PC-9 (cell line): ENCODE results near the gene MAP2K2. TPM values are rescaled to one million over a fixed set of nuclear protein-coding genes. Genes with fewer than 3 reads are reported as not detected.

Source experiments
- BruUV-seq: library from RNA; stranded (reverse); fragments of 400-500 nt; replicated peaks from 2 replicates; lab custom pipeline; 2021; lab: Mats Ljungman, UMichigan
- CTCF ChIA-PET: fragments of 300-600 bp; sonication (Branson Sonifier 250); formaldehyde crosslinking; loops from one replicate; lab custom pipeline; 2022; ENCODE audit warnings: antibody characterized with exemption; lab: Charles Lee
- POLR2A ChIA-PET: fragments of 300-600 bp; sonication (Branson Sonifier 250); formaldehyde crosslinking; loops from one replicate; lab custom pipeline; 2022; ENCODE audit warnings: antibody characterized with exemption; ENCODE audit not compliant: unreplicated experiment; lab: Charles Lee
- DNase-seq, 2 experiments: peaks; one replicate each; pipeline versions ENCODE4 v3.0.0 to v3.0.0-alpha.2; 2015 to 2022; ENCODE audit warnings: mixed read lengths in 1 of 2
- H2AFZ ChIP-seq: fragments of 200-600 bp; sonication (generic); 2 replicates; pipeline ENCODE4 v1.8.1; 2017; ENCODE audit warnings: antibody characterized with exemption
- H3F3A ChIP-seq: fragments of 200-600 bp; sonication (generic); 2 replicates; pipeline ENCODE4 v1.8.1; 2017; ENCODE audit warnings: antibody characterized with exemption, mild to moderate bottlenecking, low read depth; ENCODE audit not compliant: insufficient read depth
- H3K27ac ChIP-seq: fragments of 200-600 bp; sonication (generic); 2 replicates; pipeline ENCODE4 v1.6.1; 2016; ENCODE audit warnings: mixed run types
- H3K27me3 ChIP-seq: fragments of 200-600 bp; sonication (generic); 2 replicates; pipeline ENCODE4 v1.6.1; 2016; ENCODE audit warnings: low read depth, mixed run types; ENCODE audit not compliant: insufficient read depth
- H3K36me3 ChIP-seq: fragments of 200-600 bp; sonication (generic); 2 replicates; pipeline ENCODE4 v1.6.1; 2016; ENCODE audit warnings: low read depth, mixed run types
- H3K4me1 ChIP-seq: fragments of 200-600 bp; sonication (generic); replicated peaks from 2 replicates; pipeline ENCODE4 v1.6.1; 2016; ENCODE audit warnings: mixed run types; ENCODE audit not compliant: insufficient read depth
- H3K4me2 ChIP-seq: fragments of 200-600 bp; sonication (generic); 2 replicates; pipeline ENCODE4 v1.6.1; 2017; ENCODE audit warnings: mixed run types
- H3K4me3 ChIP-seq: fragments of 200-600 bp; sonication (generic); 2 replicates; pipeline ENCODE4 v1.6.1; 2016; ENCODE audit warnings: mixed run types
- H3K79me2 ChIP-seq: fragments of 200-600 bp; sonication (generic); 2 replicates; pipeline ENCODE4 v1.6.1; 2017; ENCODE audit warnings: low read depth, mixed run types
- H3K9me2 ChIP-seq: fragments of 200-600 bp; sonication (generic); 2 replicates; pipeline ENCODE4 v1.8.1; 2017; ENCODE audit warnings: mild to moderate bottlenecking; ENCODE audit not compliant: insufficient read depth
- H3K9me3 ChIP-seq: fragments of 200-600 bp; sonication (generic); 2 replicates; pipeline ENCODE4 v1.8.1; 2016; ENCODE audit warnings: low read depth; ENCODE audit not compliant: insufficient read depth
- H4K20me1 ChIP-seq: fragments of 200-600 bp; sonication (generic); 2 replicates; pipeline ENCODE4 v1.8.1; 2017; ENCODE audit not compliant: insufficient read depth
- EZH2 ChIP-seq: fragments of 200-600 bp; sonication (generic); IDR thresholded peaks from 2 replicates; pipeline ENCODE4 v1.8.0; 2017; ENCODE audit warnings: antibody characterized with exemption, low read depth
- intact Hi-C: fragments of 100-400 bp; cut with micrococcal nuclease; formaldehyde crosslinking; loops from one replicate; pipeline ENCODE4 v1.10.0; 2022; ENCODE audit not compliant: unreplicated experiment
- total RNA-seq: library from RNA; stranded (reverse); gene quantifications from 2 replicates; pipeline ENCODE4 v1.2.3, GENCODE V29; 2021
- TF ChIP-seq, protein P1 (sequence below): fragments of 200-600 bp; sonication (generic); conservative IDR thresholded peaks from 2 replicates; pipeline ENCODE4 v1.6.1; 2017; ENCODE audit warnings: mixed run types, antibody characterized with exemption, mild to moderate bottlenecking, moderate library complexity

Gene MAP2K2
- total RNA-seq, 1 experiment from 2014 or later: 160 TPM

DNA sequence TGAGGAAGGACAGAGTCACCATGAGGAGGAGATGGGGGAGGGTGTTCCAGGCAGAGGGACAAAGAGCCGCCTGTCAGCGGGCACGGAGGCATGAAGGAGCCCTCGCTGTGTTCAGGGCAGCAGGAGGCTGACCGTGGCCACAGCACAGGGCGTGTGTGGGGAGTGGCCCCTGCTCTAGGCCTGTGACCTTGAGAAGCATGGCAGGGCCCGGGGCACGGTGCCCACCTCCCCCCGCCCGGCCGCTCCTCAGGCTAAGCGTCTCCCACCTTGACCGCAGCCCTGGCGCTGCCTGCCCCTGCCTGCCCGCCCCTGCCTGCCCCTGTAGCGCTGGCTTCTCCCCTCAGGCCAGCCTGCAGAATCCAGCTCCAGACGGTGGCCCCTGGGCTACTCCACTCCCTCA lies 11.6 kb downstream of the MAP2K2 start:
- BruUV-seq: no TSS peak
- Histone ChIP-seq H3K27ac (no peak overlapping the region), H3K79me2 (0 out of 2 replicates have a peak, but pooled peaks cover 2% of the 10 kb centered on the region), H3K4me1 (no peaks in the 10 kb centered on the region), H3K4me3 (no peak overlapping the region), H3K9me3 (no peaks in the 10 kb centered on the region), H3K36me3 (no peaks in the 10 kb centered on the region), H2AFZ (no peak overlapping the region), H3K4me2 (no peak overlapping the region), H3K9me2 (no peaks in the 10 kb centered on the region), H3F3A (no peaks in the 10 kb centered on the region), H3K27me3 (no peaks in the 10 kb centered on the region), H4K20me1 (no peaks in the 10 kb centered on the region)
- ChIA-PET CTCF (no interaction called here), POLR2A (no interaction called here)
- TF ChIP-seq, protein P1, sequence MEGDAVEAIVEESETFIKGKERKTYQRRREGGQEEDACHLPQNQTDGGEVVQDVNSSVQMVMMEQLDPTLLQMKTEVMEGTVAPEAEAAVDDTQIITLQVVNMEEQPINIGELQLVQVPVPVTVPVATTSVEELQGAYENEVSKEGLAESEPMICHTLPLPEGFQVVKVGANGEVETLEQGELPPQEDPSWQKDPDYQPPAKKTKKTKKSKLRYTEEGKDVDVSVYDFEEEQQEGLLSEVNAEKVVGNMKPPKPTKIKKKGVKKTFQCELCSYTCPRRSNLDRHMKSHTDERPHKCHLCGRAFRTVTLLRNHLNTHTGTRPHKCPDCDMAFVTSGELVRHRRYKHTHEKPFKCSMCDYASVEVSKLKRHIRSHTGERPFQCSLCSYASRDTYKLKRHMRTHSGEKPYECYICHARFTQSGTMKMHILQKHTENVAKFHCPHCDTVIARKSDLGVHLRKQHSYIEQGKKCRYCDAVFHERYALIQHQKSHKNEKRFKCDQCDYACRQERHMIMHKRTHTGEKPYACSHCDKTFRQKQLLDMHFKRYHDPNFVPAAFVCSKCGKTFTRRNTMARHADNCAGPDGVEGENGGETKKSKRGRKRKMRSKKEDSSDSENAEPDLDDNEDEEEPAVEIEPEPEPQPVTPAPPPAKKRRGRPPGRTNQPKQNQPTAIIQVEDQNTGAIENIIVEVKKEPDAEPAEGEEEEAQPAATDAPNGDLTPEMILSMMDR: no peak
- TF ChIP-seq EZH2: no peak
- intact Hi-C loops: no loop called here
- DNase-seq: no peak

DNA sequence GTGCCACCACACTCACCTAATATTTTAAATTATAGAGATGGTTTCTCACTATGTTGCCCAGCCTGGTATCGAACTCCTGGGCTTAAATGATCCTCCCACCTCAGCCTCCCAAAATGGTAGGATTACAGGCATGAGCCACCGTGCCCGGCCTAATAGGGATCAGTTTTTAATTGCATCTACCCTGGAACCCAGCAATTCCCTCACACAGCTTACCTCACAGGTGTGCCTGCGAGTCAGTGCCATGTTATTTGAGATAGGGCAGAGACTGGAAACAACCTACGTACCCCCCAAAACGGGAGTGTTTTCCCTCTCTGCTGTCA lies 14.3 kb downstream of the MAP2K2 start:
- no peak for TF ChIP-seq EZH2
- TF ChIP-seq, protein P1: no peak
- Histone ChIP-seq H3K4me1 (no peaks in the 10 kb centered on the region), H3K9me2 (no peaks in the 10 kb centered on the region), H4K20me1 (no peaks in the 10 kb centered on the region; the same call in 1 of the 2 replicates), H2AFZ (no peak overlapping the region), H3K27ac (no peak overlapping the region), H3K4me2 (no peak overlapping the region), H3K79me2 (no peaks in the 10 kb centered on the region), H3K9me3 (no peaks in the 10 kb centered on the region), H3F3A (no peaks in the 10 kb centered on the region), H3K36me3 (no peaks in the 10 kb centered on the region), H3K27me3 (no peaks in the 10 kb centered on the region), H3K4me3 (no peak overlapping the region)
- ChIA-PET CTCF (no interaction called here), POLR2A (no interaction called here)
- intact Hi-C loops: no loop called here
- BruUV-seq: no TSS peak
- no peak for DNase-seq

DNA sequence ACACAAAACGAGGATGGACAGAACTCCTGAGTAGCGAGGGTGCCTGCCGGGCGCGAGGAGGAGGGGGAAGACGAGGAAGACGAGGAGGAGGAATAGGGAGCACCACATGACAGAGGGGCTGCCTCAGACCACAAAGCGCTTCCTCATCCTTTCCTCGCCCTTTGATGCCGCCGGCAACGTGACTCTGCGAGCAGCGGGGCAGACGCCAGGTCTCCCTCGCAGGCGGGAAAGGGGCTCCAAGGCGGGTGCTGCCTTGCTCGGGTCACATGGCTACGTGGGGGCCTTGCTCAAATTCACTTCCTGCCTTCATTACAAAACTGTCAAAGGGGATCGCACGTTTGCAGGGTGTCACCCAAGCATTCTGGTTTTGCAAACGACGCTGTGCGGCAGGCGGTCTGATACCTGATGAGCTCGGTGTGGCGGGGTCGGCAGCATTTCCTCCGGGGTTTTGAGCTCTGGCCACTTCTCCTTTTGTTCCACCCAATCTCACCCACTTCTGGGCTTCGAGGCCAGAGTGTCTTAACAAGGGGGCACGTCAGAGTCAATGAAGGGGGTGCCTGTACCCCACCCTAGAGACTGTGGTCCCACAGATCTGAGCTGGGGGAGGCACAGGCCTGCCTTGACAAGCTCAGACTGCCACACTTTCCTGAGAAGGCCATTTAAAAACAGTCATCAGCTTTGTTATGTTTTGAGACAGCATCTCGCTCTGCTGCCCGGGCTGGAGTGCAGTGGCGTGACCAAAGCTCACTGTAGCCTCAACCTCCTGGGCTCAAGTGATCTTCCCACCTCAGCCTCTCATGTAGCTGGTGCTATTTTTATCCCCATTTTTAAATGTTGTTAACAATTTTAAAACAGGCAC lies 14.9 kb downstream of the MAP2K2 start:
- no TSS peak for BruUV-seq

More for the DNA sequence above, 14.9 kb downstream of the MAP2K2 start:
- no peaks in the 10 kb centered on the region for H3K27me3 ChIP-seq
- no peaks in the 10 kb centered on the region; the same call in 1 of the 2 replicates for H4K20me1 ChIP-seq
- H3K9me2 ChIP-seq: no peaks in the 10 kb centered on the region
- POLR2A ChIA-PET: no interaction called here
- no peak overlapping the region for H2AFZ ChIP-seq
- no peak overlapping the region for H3K27ac ChIP-seq
- intact Hi-C loops: no loop called here
- H3F3A ChIP-seq: no peaks in the 10 kb centered on the region
- H3K4me2 ChIP-seq: no peak overlapping the region
- no peaks in the 10 kb centered on the region for H3K36me3 ChIP-seq
- H3K79me2 ChIP-seq: no peaks in the 10 kb centered on the region
- CTCF ChIA-PET: no interaction called here
- no peaks in the 10 kb centered on the region for H3K4me1 ChIP-seq
- no peak overlapping the region for H3K4me3 ChIP-seq
- DNase-seq: no peak
- no peaks in the 10 kb centered on the region for H3K9me3 ChIP-seq
- TF ChIP-seq, protein P1: no peak
- TF ChIP-seq EZH2: no peak
